Measurements from ENCODE around the gene NOC2L.

Gene NOC2L

GRCh38 chr1:919271-919872, 39.7 kb downstream of the NOC2L start:
- ATAC-seq: no peak
- no peak for TF ChIP-seq CSDC2 (CRISPR knock-in tag; IDR thresholded peaks at IDR 0.05)
- no peak for TF ChIP-seq CSRNP3 (CRISPR knock-in tag; IDR thresholded peaks at IDR 0.05)
- no peak for TF ChIP-seq TCF4 (CRISPR knock-in tag; IDR thresholded peaks at IDR 0.05; ENCODE audit: borderline replicate concordance)
- no peak for TF ChIP-seq TOX (CRISPR knock-in tag; IDR thresholded peaks at IDR 0.05; ENCODE audit: borderline replicate concordance)
- no peak for TF ChIP-seq TSHZ2 (CRISPR knock-in tag; IDR thresholded peaks at IDR 0.05)
- TF ChIP-seq ARNTL (CRISPR knock-in tag; IDR thresholded peaks at IDR 0.05; ENCODE audit: borderline replicate concordance, low read depth): no peak
- TF ChIP-seq ISL1 (CRISPR knock-in tag; IDR thresholded peaks at IDR 0.05): no peak
- TF ChIP-seq SNAI2 (CRISPR knock-in tag; IDR thresholded peaks at IDR 0.05): no peak
- TF ChIP-seq BACH2 (CRISPR knock-in tag; IDR thresholded peaks at IDR 0.05; ENCODE audit: borderline replicate concordance): no peak
- TF ChIP-seq CREB5 (CRISPR knock-in tag; IDR thresholded peaks at IDR 0.05; ENCODE audit: low read depth): no peak
- TF ChIP-seq OSR1 (CRISPR knock-in tag; IDR thresholded peaks at IDR 0.05): no peak
- TF ChIP-seq ZNF565 (CRISPR knock-in tag; conservative IDR thresholded peaks at IDR 0.05; ENCODE audit: low read depth): no peak
- no peak for TF ChIP-seq ZFP3 (CRISPR knock-in tag; IDR thresholded peaks at IDR 0.05)
- no peak for TF ChIP-seq RARB (CRISPR knock-in tag; IDR thresholded peaks at IDR 0.05)
- TF ChIP-seq PATZ1 (CRISPR knock-in tag; IDR thresholded peaks at IDR 0.05; ENCODE audit: borderline replicate concordance): no peak

- TF ChIP-seq BACH2 (CRISPR knock-in tag; IDR thresholded peaks at IDR 0.05; ENCODE audit: borderline replicate concordance): no peak
- TF ChIP-seq SNAI2 (CRISPR knock-in tag; IDR thresholded peaks at IDR 0.05): no peak
- no peak for TF ChIP-seq ZFP30 (CRISPR knock-in tag; IDR thresholded peaks at IDR 0.05)
- TF ChIP-seq TOX (CRISPR knock-in tag; IDR thresholded peaks at IDR 0.05; ENCODE audit: borderline replicate concordance): no peak
- TF ChIP-seq ZC3H10 (CRISPR knock-in tag; IDR thresholded peaks at IDR 0.05): no peak
- TF ChIP-seq ARNTL (CRISPR knock-in tag; IDR thresholded peaks at IDR 0.05; ENCODE audit: borderline replicate concordance, low read depth): no peak
- no peak for TF ChIP-seq TSHZ2 (CRISPR knock-in tag; IDR thresholded peaks at IDR 0.05)
- no peak for TF ChIP-seq GLIS3 (CRISPR knock-in tag; IDR thresholded peaks at IDR 0.05)
- TF ChIP-seq ZNF8 (CRISPR knock-in tag; IDR thresholded peaks at IDR 0.05): no peak
- TF ChIP-seq TCF4 (CRISPR knock-in tag; IDR thresholded peaks at IDR 0.05; ENCODE audit: borderline replicate concordance): no peak
- TF ChIP-seq CSRNP3 (CRISPR knock-in tag; IDR thresholded peaks at IDR 0.05): no peak
- TF ChIP-seq OSR1 (CRISPR knock-in tag; IDR thresholded peaks at IDR 0.05): no peak
- ATAC-seq: no peak
Measured at GRCh38 chr1:918843-919242, 40.2 kb downstream of the NOC2L start.

All from SK-N-SH treated with all-trans-retinoic acid at 6 μM for 48 hours (cell line).